Spleen (tissue), 11 donors: ENCODE results near the gene TERT. TPM values are rescaled to one million over a fixed set of nuclear protein-coding genes. Genes with fewer than 3 reads are reported as not detected.

Experiments used
- DNase-seq: peaks from one replicate; pipeline ENCODE4 v3.0.0-alpha.2; 2020
- H3K27ac ChIP-seq, 8 donors: fragments of 200-600 bp; sonication (generic) in 7 of 8; 1 replicate in 4 of 8; 2 replicates in 4 of 8; pipeline versions ENCODE4 v1.5.0 to v1.8.0; 2016 to 2021; ENCODE audit warnings: inconsistent platforms in 4 of 8, mild to moderate bottlenecking in 4 of 8, moderate library complexity in 1 of 8
- H3K27me3 ChIP-seq, 7 donors: fragments of 200-600 bp; sonication (generic) in 6 of 7; replicated peaks in 1 of 7; 1 replicate in 4 of 7; 2 replicates in 3 of 7; pipeline versions ENCODE4 v1.5.0 to v1.8.0; 2016 to 2021; ENCODE audit warnings: inconsistent platforms in 3 of 7, mild to moderate bottlenecking in 1 of 7
- H3K36me3 ChIP-seq, 6 donors: fragments of 200-600 bp; sonication (generic) in 5 of 6; 1 replicate in 4 of 6; 2 replicates in 2 of 6; pipeline versions ENCODE4 v1.5.0 to v1.8.0; 2016 to 2021; ENCODE audit warnings: inconsistent platforms in 2 of 6
- H3K4me1 ChIP-seq, 6 donors: fragments of 200-600 bp; sonication (generic) in 5 of 6; 1 replicate in 3 of 6; 2 replicates in 3 of 6; pipeline versions ENCODE4 v1.5.0 to v1.8.0; 2016 to 2021; ENCODE audit warnings: inconsistent platforms in 3 of 6
- H3K4me3 ChIP-seq, 8 donors: fragments of 200-600 bp; sonication (generic) in 7 of 8; 1 replicate in 4 of 8; 2 replicates in 4 of 8; pipeline versions ENCODE4 v1.5.0 to v1.8.0; 2016 to 2021; ENCODE audit warnings: inconsistent platforms in 4 of 8, mild to moderate bottlenecking in 4 of 8, moderate library complexity in 2 of 8
- H3K9me3 ChIP-seq, 8 donors: fragments of 200-600 bp; sonication (generic) in 7 of 8; 1 replicate in 4 of 8; 2 replicates in 4 of 8; pipeline versions ENCODE4 v1.5.0 to v1.8.0; 2016 to 2021; ENCODE audit warnings: inconsistent platforms in 4 of 8
- CTCF ChIP-seq, 11 experiments: fragments of 200-600 bp in 7 of 11; fragments of 450-650 bp in 4 of 11; sonication (generic) in 4 of 11; IDR thresholded peaks in 8 of 11; conservative IDR thresholded peaks in 3 of 11; 1 replicate in 7 of 11; 2 replicates in 4 of 11; pipeline versions ENCODE4 v1.4.0 to v1.8.0; 2016 to 2021; ENCODE audit warnings: antibody characterized with exemption in 11 of 11, inconsistent platforms in 4 of 11, mild to moderate bottlenecking in 1 of 11
- POLR2A ChIP-seq, 3 donors: fragments of 450-650 bp; IDR thresholded peaks; one replicate each; pipeline ENCODE4 v1.5.1; 2017; ENCODE audit warnings: antibody characterized with exemption in 3 of 3, mild to moderate bottlenecking in 1 of 3
- POLR2AphosphoS5 ChIP-seq, 3 donors: sonication (generic); formaldehyde crosslinking; IDR thresholded peaks; one replicate each; pipeline ENCODE4 v1.5.1; 2017; ENCODE audit warnings: antibody characterized with exemption in 3 of 3
- WGBS, 5 donors: extraction: QIAGEN DNeasy Blood & Tissue Kit in 3 of 5; methylation state at CpG; one replicate each; pipeline versions ENCODE4 v1.1.5 to v1.1.7; 2013 to 2018; 5-methylcytosine and 5-hydroxymethylcytosine counted together
- intact Hi-C: fragments of 100-400 bp; cut with DNase I; formaldehyde crosslinking; loops from one replicate; pipeline ENCODE4 v1.15.0; 2023; ENCODE audit warnings: low total_unique reads
- polyA plus RNA-seq, 3 donors: library from polyadenylated mRNA; stranded (reverse); fragments of 200-250 nt; gene quantifications; one replicate each; pipeline ENCODE4 v1.2.1, GENCODE V29; 2013
- total RNA-seq, 7 donors: library from RNA; depleted of rRNA in 3 of 7; stranded (reverse); fragments of >200 nt in 3 of 7; fragmentation: NEBNext Ultra II Directional in 4 of 7; extraction: Animal tissue kit (Norgen Biotek cat#: 25700) in 4 of 7; gene quantifications; one replicate each; pipeline versions ENCODE4 v1.1.0 to v1.2.1, GENCODE V29; 2016 to 2021
- donor health status: healthy with polysubstance abuse.
- donor health status: DM: no; HTN: no; CAD: no; lungs with moderate emphysema.
- donor health status: DM: no; HTN: no; CAD: no.
- donor health status: Bipolar disorder and iron deficiency.
- donor health status: healthy.
- donor health status: DM: no; HTN: no; CAD: no.
- donor health status: DM: yes; HTN: yes; CAD: no.

TERT gene
- total and polyA plus RNA-seq, 10 donors: 0.09 to 5.3 (median 0.40) TPM; not detected in 2

- Histone ChIP-seq H3K9me3 (peaks cover 0 to 5% (median 0%) of the 10 kb centered on the region in 8 donors), H3K27ac (no peak overlapping the region), H3K4me1 (no peaks in the 10 kb centered on the region), H3K36me3 (no peaks in the 10 kb centered on the region), H3K27me3 (peaks cover 0 to 49% (median 0%) of the 10 kb centered on the region in 7 donors), H3K4me3 (no peak overlapping the region)
- intact Hi-C loops: no loop called here
- 72 to 84% (median 79%) methylated on average over 21 to 22 of the region's 22 CpGs for WGBS, 5 donors
- TF ChIP-seq CTCF (IDR thresholded peaks at IDR 0.05 in 8 of 11, conservative IDR thresholded peaks at IDR 0.05 in 3 of 11): no peak
- TF ChIP-seq POLR2A (IDR thresholded peaks at IDR 0.05): no peak
- no peak for TF ChIP-seq POLR2AphosphoS5 (IDR thresholded peaks at IDR 0.05)
- peak; percentile 60 for DNase-seq
These were observed 80.5 kb downstream of the TERT start for GRCh38 chr5:1214163-1214935.

GRCh38 chr5:1213508-1214162 is 81.2 kb downstream of the TERT start:
- Histone ChIP-seq H3K27ac (no peak overlapping the region), H3K9me3 (peaks cover 0 to 5% (median 0%) of the 10 kb centered on the region in 8 donors), H3K4me1 (no peaks in the 10 kb centered on the region), H3K27me3 (peaks cover 0 to 47% (median 0%) of the 10 kb centered on the region in 7 donors), H3K36me3 (no peaks in the 10 kb centered on the region), H3K4me3 (no peak overlapping the region)
- WGBS, 5 donors: 89 to 97% (median 92%) methylated on average over 13 to 25 of the region's 25 CpGs
- intact Hi-C loops: no loop called here
- TF ChIP-seq POLR2AphosphoS5 (IDR thresholded peaks at IDR 0.05): no peak
- no peak for TF ChIP-seq POLR2A (IDR thresholded peaks at IDR 0.05)
- TF ChIP-seq CTCF (IDR thresholded peaks at IDR 0.05 in 8 of 11, conservative IDR thresholded peaks at IDR 0.05 in 3 of 11): no peak
- peak; percentile 69 for DNase-seq

GRCh38 chr5:1212881-1213280 is 82.0 kb downstream of the TERT start:
- intact Hi-C loops: no loop called here
- TF ChIP-seq POLR2A (IDR thresholded peaks at IDR 0.05) (no peak), POLR2AphosphoS5 (IDR thresholded peaks at IDR 0.05) (no peak), CTCF (IDR thresholded peaks at IDR 0.05 in 8 of 11, conservative IDR thresholded peaks at IDR 0.05 in 3 of 11) (no peak)
- Histone ChIP-seq H3K36me3 (no peaks in the 10 kb centered on the region), H3K4me1 (no peaks in the 10 kb centered on the region), H3K4me3 (no peak overlapping the region), H3K9me3 (peaks cover 0 to 5% (median 0%) of the 10 kb centered on the region in 8 donors), H3K27me3 (peaks cover 0 to 47% (median 0%) of the 10 kb centered on the region in 7 donors), H3K27ac (no peak overlapping the region)
- 89 to 95% (median 91%) methylated on average over 15 to 18 of the region's 18 CpGs for WGBS, 5 donors
- peak; percentile 60 for DNase-seq

GRCh38 chr5:1212271-1212670 is 82.6 kb downstream of the TERT start:
- Histone ChIP-seq H3K4me3 (no peak overlapping the region), H3K27ac (no peak overlapping the region), H3K36me3 (no peaks in the 10 kb centered on the region), H3K27me3 (peaks cover 0 to 47% (median 0%) of the 10 kb centered on the region in 7 donors), H3K9me3 (peaks cover 0 to 5% (median 0%) of the 10 kb centered on the region in 8 donors), H3K4me1 (no peaks in the 10 kb centered on the region)
- no peak for TF ChIP-seq POLR2AphosphoS5 (IDR thresholded peaks at IDR 0.05)
- TF ChIP-seq POLR2A (IDR thresholded peaks at IDR 0.05): no peak
- TF ChIP-seq CTCF (IDR thresholded peaks at IDR 0.05 in 8 of 11, conservative IDR thresholded peaks at IDR 0.05 in 3 of 11): no peak
- 90 to 100% (median 92%) methylated on average over 7 to 20 of the region's 20 CpGs for WGBS, 5 donors
- DNase-seq: peak; percentile 54
- intact Hi-C loops: no loop called here
